Activated B cell treated with CpG ODN at 0.5 μM for 24 hours (primary cell): Measurements from ENCODE around the gene SPON1. TPM values are rescaled to one million over a fixed set of nuclear protein-coding genes. Genes with fewer than 3 reads are reported as not detected.

Experiments
- ATAC-seq: fragments of 200-7000 bp; cut with Tn5 transposase; one replicate; pipeline ENCODE4 v1.10.0; 2021; ENCODE audit warnings: low read depth, mild to moderate bottlenecking, moderate library complexity
- CTCF ChIA-PET: fragments of 350-600 bp; sonication (Branson Sonifier 250); formaldehyde crosslinking; loops from one replicate; lab custom pipeline; 2021; ENCODE audit warnings: antibody characterized with exemption; lab: Charles Lee
- POLR2A ChIA-PET: fragments of 350-600 bp; sonication (Branson Sonifier 250); formaldehyde crosslinking; loops from one replicate; lab custom pipeline; 2021; ENCODE audit warnings: antibody characterized with exemption; lab: Charles Lee
- DNase-seq: peaks from one replicate; pipeline ENCODE4 v3.0.0; 2022
- H3K27ac Mint-ChIP-seq: one replicate; pipeline ENCODE4 v1.8.0; 2020; ENCODE audit warnings: mixed read lengths
- H3K27me3 Mint-ChIP-seq: one replicate; pipeline ENCODE4 v1.8.0; 2021; ENCODE audit warnings: mixed read lengths
- H3K36me3 Mint-ChIP-seq: one replicate; pipeline ENCODE4 v1.8.0; 2021; ENCODE audit warnings: low read depth, mixed read lengths
- H3K4me1 Mint-ChIP-seq: one replicate; pipeline ENCODE4 v1.8.0; 2021; ENCODE audit warnings: mixed read lengths
- H3K4me3 Mint-ChIP-seq: one replicate; pipeline ENCODE4 v1.8.0; 2020; ENCODE audit warnings: mild to moderate bottlenecking, mixed read lengths
- H3K9me3 Mint-ChIP-seq: one replicate; pipeline ENCODE4 v1.8.0; 2020; ENCODE audit warnings: mixed read lengths
- intact Hi-C: fragments of 100-400 bp; cut with micrococcal nuclease; formaldehyde crosslinking; loops from one replicate; pipeline ENCODE4 v1.15.1; 2024
- total RNA-seq: library from RNA; stranded (reverse); gene quantifications from 2 replicates; pipeline ENCODE4 v1.2.3, GENCODE V29; 2022
- TF ChIP-seq, protein P1 (sequence below): fragments of 200-600 bp; IDR thresholded peaks from one replicate; pipeline ENCODE4 v1.8.0; 2022; ENCODE audit warnings: antibody characterized with exemption, mild to moderate bottlenecking

SPON1 gene
- total RNA-seq, 1 donor from 2014 or later, result not detected

DNA sequence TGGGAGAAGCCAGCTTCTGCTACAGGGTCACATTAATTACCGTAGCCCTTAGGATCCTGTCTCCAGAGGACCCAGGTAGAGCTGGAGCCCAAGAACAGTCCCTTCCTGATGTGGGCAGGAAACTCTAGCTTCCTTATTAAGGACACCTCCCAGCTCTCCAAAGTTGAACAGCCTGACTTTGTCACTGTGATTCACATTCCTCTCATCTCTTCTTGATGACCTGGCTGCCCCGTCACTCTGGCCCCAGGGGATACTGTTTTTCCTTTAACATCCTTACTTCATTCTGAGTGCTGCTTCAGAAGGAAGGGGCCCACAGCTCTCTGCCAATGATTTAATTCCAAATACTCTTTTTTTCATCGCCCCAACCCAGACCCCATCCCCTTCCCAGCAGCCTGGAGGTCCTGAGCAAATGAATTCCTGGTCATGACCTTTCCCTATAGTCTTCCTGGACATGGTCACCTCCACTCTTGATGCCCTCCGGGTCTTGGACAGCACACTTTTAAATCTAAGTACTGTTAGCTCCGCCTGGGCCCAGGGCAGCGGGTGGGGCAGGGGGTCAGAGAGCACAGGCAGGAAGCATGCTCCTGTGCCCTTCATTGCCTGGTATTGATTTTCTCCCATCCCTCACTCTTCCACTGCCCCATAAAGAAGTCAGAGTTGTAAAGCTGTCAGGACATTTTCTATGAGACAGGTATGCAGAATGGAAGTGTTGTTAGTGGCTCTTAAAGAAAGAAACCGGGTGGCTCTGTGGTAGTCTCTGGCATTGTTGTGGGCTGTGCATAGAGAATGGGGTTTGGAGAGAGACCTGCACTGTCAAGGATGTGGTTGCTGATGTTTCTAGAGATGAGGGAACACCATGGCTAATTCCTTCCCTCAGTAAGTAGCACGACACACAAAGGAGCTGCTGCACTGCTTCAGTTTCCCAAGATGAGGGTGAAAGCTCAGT, 22.3 kb upstream of the SPON1 start:
- CTCF ChIA-PET, result no interaction called here
- ATAC-seq (no peak), DNase-seq (no peak)
- POLR2A ChIA-PET, result interaction anchor here (0.6 kb wide), 2 partner anchors 15 to 265 kb away, joined by 5 to 7 read pairs; no protein-coding TSS in a partner anchor
- Mint-ChIP-seq H3K27me3 (peaks cover 11% of the 10 kb centered on the region), H3K27ac (no peak overlapping the region), H3K4me3 (no peak overlapping the region), H3K36me3 (no peaks in the 10 kb centered on the region), H3K9me3 (peaks cover 6% of the 10 kb centered on the region), H3K4me1 (peaks cover 3% of the 10 kb centered on the region)
- intact Hi-C loops, result no loop called here
- TF ChIP-seq, protein P1, sequence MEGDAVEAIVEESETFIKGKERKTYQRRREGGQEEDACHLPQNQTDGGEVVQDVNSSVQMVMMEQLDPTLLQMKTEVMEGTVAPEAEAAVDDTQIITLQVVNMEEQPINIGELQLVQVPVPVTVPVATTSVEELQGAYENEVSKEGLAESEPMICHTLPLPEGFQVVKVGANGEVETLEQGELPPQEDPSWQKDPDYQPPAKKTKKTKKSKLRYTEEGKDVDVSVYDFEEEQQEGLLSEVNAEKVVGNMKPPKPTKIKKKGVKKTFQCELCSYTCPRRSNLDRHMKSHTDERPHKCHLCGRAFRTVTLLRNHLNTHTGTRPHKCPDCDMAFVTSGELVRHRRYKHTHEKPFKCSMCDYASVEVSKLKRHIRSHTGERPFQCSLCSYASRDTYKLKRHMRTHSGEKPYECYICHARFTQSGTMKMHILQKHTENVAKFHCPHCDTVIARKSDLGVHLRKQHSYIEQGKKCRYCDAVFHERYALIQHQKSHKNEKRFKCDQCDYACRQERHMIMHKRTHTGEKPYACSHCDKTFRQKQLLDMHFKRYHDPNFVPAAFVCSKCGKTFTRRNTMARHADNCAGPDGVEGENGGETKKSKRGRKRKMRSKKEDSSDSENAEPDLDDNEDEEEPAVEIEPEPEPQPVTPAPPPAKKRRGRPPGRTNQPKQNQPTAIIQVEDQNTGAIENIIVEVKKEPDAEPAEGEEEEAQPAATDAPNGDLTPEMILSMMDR, result no peak

DNA sequence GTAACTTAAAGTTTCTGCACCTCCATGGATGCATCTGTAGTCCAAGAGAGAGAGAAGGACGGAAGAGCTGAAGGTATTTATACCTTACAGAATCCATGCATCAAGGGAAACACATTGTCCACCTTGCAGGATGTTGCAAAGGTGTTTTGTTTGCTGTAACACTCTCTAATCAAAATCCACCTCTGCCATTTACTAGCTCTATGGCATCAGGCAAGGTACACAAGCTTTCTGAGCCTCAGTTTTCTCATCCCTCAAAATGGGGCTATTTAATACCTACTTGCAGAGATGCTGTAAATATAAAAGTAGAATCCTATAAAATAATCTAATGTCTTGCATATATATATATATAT, 21.6 kb upstream of the SPON1 start:
- Mint-ChIP-seq H3K4me3 (no peak overlapping the region), H3K4me1 (no peaks in the 10 kb centered on the region), H3K9me3 (peaks cover 6% of the 10 kb centered on the region), H3K36me3 (no peaks in the 10 kb centered on the region), H3K27ac (no peak overlapping the region), H3K27me3 (peaks cover 11% of the 10 kb centered on the region)
- intact Hi-C loops, result no loop called here
- CTCF ChIA-PET, result no interaction called here
- POLR2A ChIA-PET, result no interaction called here
- ATAC-seq (no peak), DNase-seq (no peak)
- TF ChIP-seq, protein P1, result no peak

DNA sequence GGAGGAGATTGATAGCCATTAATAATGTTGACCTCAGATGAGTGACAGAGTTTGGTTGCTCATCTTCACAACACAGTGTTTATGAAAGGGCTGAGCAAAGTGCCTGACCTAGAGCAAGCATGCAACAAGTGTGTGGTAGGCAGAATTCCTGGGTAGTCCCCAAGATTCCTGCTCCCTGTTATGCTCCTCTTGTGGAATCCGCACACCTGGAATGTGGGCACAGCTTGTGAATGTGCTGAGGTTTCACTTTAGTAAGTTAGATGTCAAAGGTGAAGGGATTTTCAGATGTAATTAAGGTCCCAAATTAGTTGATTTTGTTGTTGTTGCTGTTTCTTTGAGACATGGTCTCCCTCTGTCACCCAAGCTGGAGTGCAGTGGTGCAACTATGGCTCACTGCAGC, 20.7 kb upstream of the SPON1 start:
- no peaks in the 10 kb centered on the region for H3K36me3 Mint-ChIP-seq
- TF ChIP-seq, protein P1, result no peak
- H3K27me3 Mint-ChIP-seq, result peaks cover 9% of the 10 kb centered on the region
- H3K4me1 Mint-ChIP-seq, result no peaks in the 10 kb centered on the region
- intact Hi-C loops, result no loop called here
- H3K27ac Mint-ChIP-seq, result no peak overlapping the region
- ChIA-PET POLR2A (no interaction called here), CTCF (no interaction called here)
- ATAC-seq, result no peak
- H3K9me3 Mint-ChIP-seq, result peaks cover 6% of the 10 kb centered on the region
- DNase-seq, result no peak
- no peak overlapping the region for H3K4me3 Mint-ChIP-seq

DNA sequence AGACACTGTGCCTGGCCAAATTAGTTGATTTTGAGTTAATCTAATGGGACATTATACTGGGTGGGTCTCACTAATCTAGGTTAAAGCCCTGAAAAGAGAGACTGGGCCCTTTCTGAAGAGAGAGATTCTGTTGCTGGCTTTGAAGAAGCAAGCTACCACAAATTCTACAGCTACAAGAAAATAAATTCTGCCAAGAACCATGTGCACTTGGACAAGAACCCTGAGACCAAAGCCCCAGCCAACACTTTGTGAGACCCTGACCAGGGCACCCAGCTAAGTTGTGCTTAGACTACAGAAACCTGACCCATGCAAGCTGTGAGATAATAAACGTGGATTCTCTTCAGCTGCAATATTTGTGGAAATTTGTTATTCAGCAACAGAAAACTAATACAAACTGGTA, 20.1 kb upstream of the SPON1 start:
- intact Hi-C loops, result no loop called here
- H3K27me3 Mint-ChIP-seq, result peaks cover 9% of the 10 kb centered on the region
- no peak overlapping the region for H3K27ac Mint-ChIP-seq
- H3K4me1 Mint-ChIP-seq, result no peaks in the 10 kb centered on the region
- ChIA-PET CTCF (no interaction called here), POLR2A (no interaction called here)
- no peak overlapping the region for H3K4me3 Mint-ChIP-seq
- ATAC-seq (no peak), DNase-seq (no peak)
- TF ChIP-seq, protein P1, result no peak
- no peaks in the 10 kb centered on the region for H3K36me3 Mint-ChIP-seq
- H3K9me3 Mint-ChIP-seq, result peaks cover 4% of the 10 kb centered on the region

DNA sequence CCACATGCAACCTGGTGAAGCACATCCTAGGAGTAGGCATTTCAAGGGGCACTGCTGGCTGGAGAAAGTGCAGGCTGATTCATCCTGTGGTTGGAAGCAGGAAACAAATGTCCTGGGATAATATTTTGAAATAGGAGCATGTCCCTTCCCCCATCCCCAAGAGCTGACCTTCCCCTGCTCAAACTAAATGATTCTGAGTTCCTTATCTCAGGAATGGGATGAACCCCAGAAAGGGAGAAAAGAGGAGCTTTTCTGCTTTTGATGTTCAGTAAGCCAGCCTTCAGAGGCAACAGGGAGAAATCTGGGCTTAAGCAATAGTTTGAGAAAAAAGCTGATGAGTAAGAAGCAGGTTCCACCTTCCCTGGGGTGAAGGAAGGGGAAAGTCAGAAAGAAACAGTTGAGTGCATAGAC, 19.5 kb upstream of the SPON1 start:
- intact Hi-C loops, result no loop called here
- Mint-ChIP-seq H3K36me3 (no peaks in the 10 kb centered on the region), H3K4me3 (no peak overlapping the region), H3K27me3 (peaks cover 9% of the 10 kb centered on the region), H3K4me1 (no peaks in the 10 kb centered on the region), H3K27ac (no peak overlapping the region), H3K9me3 (peaks cover under 1% of the 10 kb centered on the region)
- TF ChIP-seq, protein P1, result no peak
- ChIA-PET POLR2A (no interaction called here), CTCF (no interaction called here)
- ATAC-seq (no peak), DNase-seq (no peak)
